Naive thymus-derived CD8-positive, alpha-beta T cell (primary cell): ENCODE data around the gene CACNA1A. TPM values are rescaled to one million over a fixed set of nuclear protein-coding genes. Genes with fewer than 3 reads are reported as not detected.

Experiments used
- ATAC-seq, 2 donors: fragments of 150-1000 bp; cut with Tn5 transposase in 1 of 2; sonication (Bioruptor Pico), chemical (Tn5 transposase) in 1 of 2; 1 replicate in 1 of 2; 2 replicates in 1 of 2; pipeline ENCODE4 v1.10.0; 2021; ENCODE audit warnings: mild to moderate bottlenecking in 2 of 2, moderate library complexity in 2 of 2
- POLR2A ChIA-PET: fragments of 350-600 bp; sonication (Branson Sonifier 250); formaldehyde crosslinking; loops from one replicate; lab custom pipeline; 2021; ENCODE audit warnings: antibody characterized with exemption; lab: Charles Lee
- DNase-seq, 10 donors: peaks; one replicate each; pipeline versions ENCODE4 v3.0.0 to v3.0.0-alpha.2; 2020 to 2022
- H3K27ac Mint-ChIP-seq, 10 donors: one replicate each; pipeline ENCODE4 v1.8.0; 2020 to 2022; ENCODE audit warnings: mild to moderate bottlenecking in 10 of 10, mixed read lengths in 10 of 10, moderate library complexity in 4 of 10, inconsistent platforms in 1 of 10
- H3K27me3 Mint-ChIP-seq, 5 donors: one replicate each; pipeline ENCODE4 v1.8.0; 2021 to 2022; ENCODE audit warnings: mixed read lengths in 5 of 5
- H3K36me3 Mint-ChIP-seq, 3 donors: one replicate each; pipeline ENCODE4 v1.8.0; 2020 to 2022; ENCODE audit warnings: mixed read lengths in 3 of 3, mild to moderate bottlenecking in 2 of 3, inconsistent platforms in 1 of 3
- H3K4me1 Mint-ChIP-seq, 4 donors: one replicate each; pipeline ENCODE4 v1.8.0; 2021 to 2022; ENCODE audit warnings: mixed read lengths in 4 of 4
- H3K4me3 Mint-ChIP-seq, 10 donors: one replicate each; pipeline ENCODE4 v1.8.0; 2020 to 2022; ENCODE audit warnings: mild to moderate bottlenecking in 10 of 10, mixed read lengths in 10 of 10, moderate library complexity in 6 of 10, inconsistent platforms in 1 of 10
- H3K9me3 Mint-ChIP-seq, 9 donors: one replicate each; pipeline ENCODE4 v1.8.0; 2020 to 2022; ENCODE audit warnings: mixed read lengths in 9 of 9, mild to moderate bottlenecking in 3 of 9, inconsistent platforms in 1 of 9, moderate library complexity in 1 of 9
- polyA plus RNA-seq, 3 donors: library from polyadenylated mRNA; unstranded; fragments of 300-500 nt; fragmentation: Illumina TruSeq; gene quantifications; one replicate each; pipeline ENCODE4 v1.2.3, GENCODE V29; 2021
- total RNA-seq, 8 experiments: library from RNA in 2 of 8; stranded (reverse) in 2 of 8; gene quantifications; one replicate each; pipeline ENCODE4 v1.2.3 and lab custom pipeline; 2021 to 2026

The CACNA1A gene
- total and polyA plus RNA-seq, 5 experiments from 2014 or later = 0.09 to 0.60 (median 0.36) TPM

DNA sequence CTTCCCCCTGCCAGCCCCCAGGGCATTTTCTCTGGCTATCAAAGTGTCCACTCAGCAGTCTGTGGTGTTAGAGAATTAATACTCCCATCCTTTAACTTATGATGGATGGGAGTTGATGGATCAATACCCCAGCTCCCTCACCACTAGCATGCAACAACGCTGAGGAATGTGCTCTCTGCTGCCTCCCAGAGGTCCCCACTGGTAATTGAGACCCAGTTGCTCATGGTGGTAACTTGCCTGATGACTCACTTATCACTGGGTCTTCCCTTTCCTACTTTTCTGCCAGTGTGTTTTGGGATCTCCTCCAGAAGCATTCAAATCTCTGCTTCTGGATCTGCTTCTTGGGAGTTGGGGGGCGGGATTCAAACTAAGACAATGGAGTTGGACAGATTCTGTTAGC lies 20.3 kb upstream of the CACNA1A start:
- DNase-seq (no peak), ATAC-seq (no peak)
- Mint-ChIP-seq H3K27ac (no peak overlapping the region), H3K4me1 (no peaks in the 10 kb centered on the region), H3K4me3 (no peak overlapping the region), H3K36me3 (peaks cover 0 to 28% (median 2%) of the 10 kb centered on the region in 3 donors), H3K9me3 (peaks cover 0 to 22% (median 6%) of the 10 kb centered on the region in 9 donors), H3K27me3 (peaks cover 31 to 75% (median 42%) of the 10 kb centered on the region in 5 donors)
- POLR2A ChIA-PET = interaction anchor here (1.1 kb wide), 1 partner anchor 36 kb away, joined by 3 read pairs; no protein-coding TSS in a partner anchor

DNA sequence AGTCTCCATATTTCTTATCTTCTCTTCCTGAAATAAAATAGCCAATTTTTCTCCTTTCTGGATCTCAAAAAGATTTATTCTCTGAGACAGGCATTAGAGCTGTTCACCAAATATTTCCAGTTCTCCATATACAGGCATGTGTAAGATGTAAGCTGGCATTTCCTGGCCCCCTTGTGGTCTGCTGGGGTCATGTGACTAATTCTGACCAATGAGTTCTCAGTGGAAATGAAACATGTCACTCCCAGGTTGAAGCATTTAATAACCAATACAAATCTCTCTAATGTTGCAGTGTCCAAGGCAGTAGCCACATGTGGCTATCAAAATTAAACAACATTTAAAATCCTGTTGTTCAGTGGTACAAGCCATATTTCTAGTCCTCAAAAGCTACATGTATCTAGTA lies 14.8 kb upstream of the CACNA1A start:
- DNase-seq (no peak), ATAC-seq (no peak)
- Mint-ChIP-seq H3K4me3 (no peak overlapping the region), H3K9me3 (peaks cover 0 to 49% (median 29%) of the 10 kb centered on the region in 9 donors), H3K36me3 (peaks cover 0 to 52% (median 0%) of the 10 kb centered on the region in 3 donors), H3K27ac (no peak overlapping the region), H3K4me1 (no peaks in the 10 kb centered on the region), H3K27me3 (peaks cover 22 to 63% (median 32%) of the 10 kb centered on the region in 5 donors)
- POLR2A ChIA-PET = no interaction called here

DNA sequence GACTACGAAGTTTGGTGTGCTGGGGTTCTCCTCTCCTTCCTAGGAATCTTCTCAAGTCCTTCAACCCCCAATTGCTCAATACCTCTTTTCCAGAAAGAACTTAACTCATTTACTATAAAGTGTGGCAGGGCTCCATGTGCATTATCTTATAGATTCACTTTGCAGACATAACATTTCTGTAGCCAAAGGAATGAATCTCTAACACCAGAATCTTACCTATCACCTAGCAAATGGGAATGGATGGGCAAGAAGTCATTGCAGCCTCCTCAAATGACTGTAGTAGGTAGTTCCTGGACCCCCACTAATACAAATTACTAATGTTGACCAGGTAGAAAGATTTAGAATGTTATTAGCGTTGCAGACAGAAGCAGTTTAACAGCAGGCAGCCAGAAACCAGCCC lies 5.7 kb upstream of the CACNA1A start:
- POLR2A ChIA-PET = no interaction called here
- DNase-seq = no peak
- no peak for ATAC-seq
- Mint-ChIP-seq H3K27ac (no peak overlapping the region), H3K4me1 (peaks cover 0 to 2% (median 0%) of the 10 kb centered on the region in 4 donors), H3K4me3 (no peak overlapping the region), H3K9me3 (peaks cover 0 to 8% (median 0%) of the 10 kb centered on the region in 9 donors), H3K36me3 (peaks cover 0 to 5% (median 0%) of the 10 kb centered on the region in 3 donors), H3K27me3 (peaks cover 29 to 60% (median 48%) of the 10 kb centered on the region in 5 donors)

DNA sequence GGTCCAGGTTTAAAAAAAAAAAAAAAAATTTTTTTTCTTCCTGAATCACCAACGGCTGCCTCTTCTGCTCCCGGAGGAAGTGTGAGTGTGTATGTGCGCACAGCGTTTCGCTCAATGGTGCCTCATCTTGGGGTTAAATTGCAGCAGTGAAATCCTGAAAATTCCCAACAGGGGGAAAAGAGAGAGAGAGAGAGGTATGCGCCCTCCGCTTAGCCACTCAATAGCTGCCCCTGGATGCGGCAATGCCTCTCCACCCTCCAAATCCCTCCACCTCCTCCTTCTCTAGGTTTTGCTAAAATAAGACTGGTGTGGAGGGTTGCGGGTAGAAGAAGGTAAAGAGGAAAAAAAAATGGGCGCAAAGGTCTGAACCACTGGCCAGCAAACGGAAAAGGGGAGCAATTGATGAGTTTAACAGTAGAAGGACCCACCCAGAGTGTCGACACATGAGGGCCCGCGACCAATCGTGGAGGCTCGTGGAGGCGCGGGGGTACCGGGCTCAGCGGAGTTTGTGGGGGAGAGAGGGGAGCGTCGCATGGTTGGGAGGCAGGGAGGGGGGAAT lies 853 bp upstream of the CACNA1A start:
- DNase-seq (no peak), ATAC-seq (no peak)
- H3K27me3 Mint-ChIP-seq = peaks cover 38 to 75% (median 63%) of the 10 kb centered on the region in 5 donors
- POLR2A ChIA-PET = no interaction called here
- H3K36me3 Mint-ChIP-seq = peaks cover 0 to 5% (median 0%) of the 10 kb centered on the region in 3 donors
- H3K4me1 Mint-ChIP-seq = peaks cover 0 to 4% (median under 1%) of the 10 kb centered on the region in 4 donors
- H3K9me3 Mint-ChIP-seq = peaks cover 0 to 10% (median 0%) of the 10 kb centered on the region in 9 donors
- H3K27ac Mint-ChIP-seq = peak overlapping the region in 1 of 10 donors; percentile 54
- peak overlapping the region in 5 of 10 donors; percentile 14 to 42 (median 34) for H3K4me3 Mint-ChIP-seq

DNA sequence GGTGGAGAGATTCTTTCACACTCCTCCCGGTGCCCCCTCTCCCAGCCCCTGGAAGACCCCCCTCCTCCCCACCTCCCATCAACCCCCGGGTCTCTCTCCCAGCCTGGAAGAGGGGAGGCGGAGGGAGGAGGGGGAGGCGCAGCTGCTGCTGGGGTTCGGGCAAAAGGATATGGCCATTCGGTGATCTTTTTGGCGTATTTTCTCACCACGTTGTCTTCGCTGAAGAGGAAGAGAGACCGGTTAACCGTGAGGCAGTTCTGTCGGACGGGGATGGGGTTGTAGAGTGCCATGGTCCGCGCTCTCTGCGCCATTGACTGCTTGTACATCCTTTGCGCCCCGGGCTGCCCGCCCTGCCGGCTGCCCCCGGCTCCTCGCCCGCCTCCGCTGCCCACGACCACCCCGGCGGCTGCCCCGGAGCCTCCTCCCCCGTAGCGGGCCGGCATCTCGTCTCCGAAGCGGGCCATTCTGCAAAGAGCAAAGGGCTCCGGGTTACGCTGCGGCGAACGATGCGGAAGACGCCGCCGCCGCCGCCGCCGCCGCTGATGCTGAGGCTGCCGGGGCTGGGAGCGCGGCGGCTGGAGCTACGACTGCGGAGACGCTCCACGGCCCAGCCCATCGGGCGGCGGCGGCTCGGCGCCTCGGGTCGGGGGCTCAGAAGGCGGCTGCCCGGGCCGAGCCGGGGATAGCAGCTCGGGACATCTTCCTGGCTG lies 363 bp downstream of the CACNA1A start:
- peaks cover 0 to 4% (median under 1%) of the 10 kb centered on the region in 4 donors for H3K4me1 Mint-ChIP-seq
- POLR2A ChIA-PET = no interaction called here
- peaks cover 0 to 5% (median 0%) of the 10 kb centered on the region in 3 donors for H3K36me3 Mint-ChIP-seq
- no peak overlapping the region for H3K27ac Mint-ChIP-seq
- H3K9me3 Mint-ChIP-seq = peaks cover 0 to 6% (median 0%) of the 10 kb centered on the region in 9 donors
- peak; percentile 50 to 52 for ATAC-seq
- peaks cover 34 to 74% (median 61%) of the 10 kb centered on the region in 5 donors for H3K27me3 Mint-ChIP-seq
- peak in 4 of 10 donors; percentile 7 to 19 (median 12) for DNase-seq
- H3K4me3 Mint-ChIP-seq = peak overlapping the region in 5 of 10 donors; percentile 18 to 51 (median 37)

DNA sequence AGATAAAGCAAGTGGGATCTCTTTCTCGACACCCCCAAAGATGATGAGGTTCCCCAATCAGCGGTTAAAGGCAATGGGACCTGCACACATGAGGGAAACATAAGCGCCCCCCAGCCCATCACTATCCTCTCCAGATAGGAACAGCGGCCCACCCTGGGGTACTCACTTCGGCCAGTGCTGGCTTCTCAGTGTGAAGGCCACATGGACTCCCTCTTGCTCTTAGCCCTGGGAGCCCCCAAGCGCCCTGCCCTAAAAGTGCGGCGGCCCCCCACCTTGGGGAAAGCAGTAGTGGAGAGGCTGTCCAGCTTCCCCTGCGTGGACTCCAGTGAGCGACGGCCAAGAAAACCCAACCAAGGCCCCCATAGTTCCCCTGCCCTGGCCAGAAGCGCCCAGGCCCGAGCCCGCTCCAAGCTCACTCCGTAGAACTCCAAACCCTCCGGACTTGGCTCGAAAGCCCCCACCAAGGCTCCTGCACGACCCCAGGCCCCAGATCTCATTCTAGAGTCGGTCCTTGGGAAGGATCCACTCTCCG lies 1.0 kb downstream of the CACNA1A start:
- H3K27ac Mint-ChIP-seq = no peak overlapping the region
- H3K27me3 Mint-ChIP-seq = peaks cover 35 to 77% (median 66%) of the 10 kb centered on the region in 5 donors
- peaks cover 0 to 5% (median 0%) of the 10 kb centered on the region in 3 donors for H3K36me3 Mint-ChIP-seq
- H3K4me3 Mint-ChIP-seq = peak overlapping the region in 6 of 10 donors; percentile 33 to 66 (median 46)
- H3K9me3 Mint-ChIP-seq = peaks cover 0 to 6% (median 2%) of the 10 kb centered on the region in 9 donors
- ATAC-seq (no peak), DNase-seq (no peak)
- peaks cover 0 to 4% (median under 1%) of the 10 kb centered on the region in 4 donors for H3K4me1 Mint-ChIP-seq
- POLR2A ChIA-PET = no interaction called here

DNA sequence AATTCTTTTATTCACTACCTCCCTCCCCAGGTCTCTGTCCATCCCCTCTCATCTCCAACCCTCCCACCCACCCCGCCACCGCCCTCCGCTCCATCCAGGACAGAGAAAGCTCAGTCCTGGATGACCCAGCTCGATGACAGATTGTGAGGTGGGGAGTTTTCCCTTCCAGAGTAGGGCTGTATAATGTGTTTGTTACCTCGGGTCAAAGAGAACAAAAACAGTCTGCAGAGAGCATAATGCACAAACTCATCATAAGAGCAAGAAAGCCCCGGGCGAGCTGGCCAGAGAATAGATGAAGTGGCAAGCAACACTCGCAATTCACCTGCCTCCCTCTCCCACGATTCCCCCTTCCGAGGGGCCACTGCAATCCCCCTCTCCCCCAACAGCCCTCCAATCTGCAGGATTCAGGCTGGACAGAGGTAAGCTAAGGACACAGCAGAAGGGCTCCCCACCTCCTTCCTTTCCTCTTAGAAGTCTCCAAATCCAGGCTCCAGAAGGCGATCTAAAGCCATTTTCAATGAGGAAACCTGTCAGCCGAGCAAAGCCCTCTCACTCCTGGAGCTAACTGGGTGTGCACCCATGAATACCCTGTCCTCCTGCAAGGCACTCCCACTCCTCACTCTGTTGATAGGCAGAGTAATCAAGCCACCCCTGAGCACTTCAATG lies 2.6 kb downstream of the CACNA1A start:
- Mint-ChIP-seq H3K9me3 (peaks cover 0 to 6% (median 0%) of the 10 kb centered on the region in 9 donors), H3K27ac (no peak overlapping the region), H3K27me3 (peaks cover 28 to 66% (median 53%) of the 10 kb centered on the region in 5 donors), H3K4me1 (peaks cover 0 to 4% (median under 1%) of the 10 kb centered on the region in 4 donors), H3K4me3 (no peak overlapping the region), H3K36me3 (no peaks in the 10 kb centered on the region)
- no peak for DNase-seq
- POLR2A ChIA-PET = no interaction called here
- no peak for ATAC-seq

DNA sequence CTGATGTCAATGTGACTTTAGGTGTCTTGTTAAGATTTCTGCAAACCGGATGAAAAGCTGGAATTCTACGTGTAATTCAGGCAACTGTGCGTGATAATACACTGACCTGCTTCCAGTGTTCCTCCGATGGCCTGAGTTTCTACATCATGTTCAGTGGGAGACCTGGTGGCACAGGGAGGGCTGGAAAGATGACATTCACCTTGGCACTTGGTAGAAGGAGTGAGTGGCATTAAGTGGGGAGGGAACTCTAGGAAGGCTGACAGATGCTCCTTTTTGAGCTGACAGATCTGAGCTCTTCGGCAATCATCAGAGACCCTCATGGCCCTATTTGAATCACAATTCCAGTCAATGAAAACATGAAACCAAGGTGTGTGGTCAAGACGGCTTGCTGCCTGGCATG lies 4.0 kb downstream of the CACNA1A start:
- Mint-ChIP-seq H3K36me3 (no peaks in the 10 kb centered on the region), H3K27ac (no peak overlapping the region), H3K4me1 (peaks cover 0 to 4% (median under 1%) of the 10 kb centered on the region in 4 donors), H3K27me3 (peaks cover 21 to 56% (median 44%) of the 10 kb centered on the region in 5 donors), H3K4me3 (no peak overlapping the region), H3K9me3 (peaks cover 0 to 6% (median 0%) of the 10 kb centered on the region in 9 donors)
- POLR2A ChIA-PET = no interaction called here
- ATAC-seq = no peak
- no peak for DNase-seq

DNA sequence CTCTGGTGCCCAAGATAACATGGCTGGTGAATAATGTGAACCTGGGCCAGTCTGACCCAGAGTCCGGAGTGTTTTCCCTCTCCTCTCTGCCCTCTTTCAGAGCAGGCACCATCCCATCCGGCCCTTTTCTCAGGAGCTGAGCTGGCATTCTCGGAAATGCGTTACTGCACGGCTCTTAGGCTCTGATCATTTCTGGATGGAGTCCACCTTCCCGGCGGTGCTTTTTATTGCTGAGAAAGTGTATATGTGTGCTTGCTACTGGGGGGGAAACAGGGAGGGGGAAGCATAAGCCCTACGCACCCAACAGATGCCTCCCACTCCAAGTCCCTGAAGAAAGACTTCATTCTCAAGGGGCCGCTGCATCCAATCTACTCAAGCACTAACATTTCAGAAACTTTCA lies 6.6 kb downstream of the CACNA1A start:
- Mint-ChIP-seq H3K27me3 (peaks cover 23 to 64% (median 49%) of the 10 kb centered on the region in 5 donors), H3K4me1 (no peaks in the 10 kb centered on the region), H3K4me3 (no peak overlapping the region), H3K27ac (no peak overlapping the region), H3K36me3 (no peaks in the 10 kb centered on the region), H3K9me3 (peaks cover 0 to 10% (median 3%) of the 10 kb centered on the region in 9 donors)
- DNase-seq (no peak), ATAC-seq (no peak)
- POLR2A ChIA-PET = no interaction called here

DNA sequence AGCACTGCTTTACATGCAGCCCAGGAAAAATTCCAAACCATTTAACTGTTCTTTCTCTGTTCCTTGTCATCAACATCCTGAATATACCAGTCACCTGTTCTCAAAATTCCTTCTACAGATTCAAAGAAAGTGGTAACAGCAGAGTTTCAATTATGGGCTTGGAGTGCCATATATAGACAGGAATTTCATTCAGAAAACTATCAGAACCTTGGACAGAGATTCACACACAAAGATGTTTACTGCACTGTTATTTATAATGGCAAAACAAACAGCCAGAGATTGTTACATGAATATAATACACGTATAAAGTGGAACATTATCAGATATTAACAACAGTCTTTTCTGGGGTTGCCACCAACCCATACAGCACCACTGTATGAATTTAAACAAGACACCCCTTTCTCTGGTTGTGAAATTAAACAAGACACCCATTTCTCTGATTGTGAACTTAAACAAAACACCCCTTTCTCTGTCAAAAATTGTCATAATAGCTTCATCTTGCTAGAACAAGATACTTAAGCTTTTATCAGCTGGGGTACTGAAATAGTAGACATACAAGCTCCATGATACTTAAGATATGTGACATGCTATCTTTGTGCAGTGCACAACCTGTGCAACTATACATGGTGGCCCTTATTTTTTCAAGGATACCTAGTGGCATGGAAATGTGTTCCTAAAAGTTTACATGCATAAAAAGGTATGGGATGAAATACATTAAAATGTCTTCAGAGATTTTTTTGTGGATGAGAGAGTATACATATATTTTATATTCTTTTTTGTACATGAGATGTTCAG lies 12.6 kb downstream of the CACNA1A start:
- H3K27me3 Mint-ChIP-seq = peaks cover 31 to 75% (median 46%) of the 10 kb centered on the region in 5 donors
- H3K4me3 Mint-ChIP-seq = no peak overlapping the region
- peaks cover 0 to 14% (median 0%) of the 10 kb centered on the region in 3 donors for H3K36me3 Mint-ChIP-seq
- no peak for DNase-seq
- ATAC-seq = no peak
- no peak overlapping the region for H3K27ac Mint-ChIP-seq
- H3K9me3 Mint-ChIP-seq = peaks cover 0 to 14% (median 8%) of the 10 kb centered on the region in 9 donors
- POLR2A ChIA-PET = interaction anchor here (0.6 kb wide), 1 partner anchor 14 kb away, joined by 3 read pairs; no protein-coding TSS in a partner anchor
- no peaks in the 10 kb centered on the region for H3K4me1 Mint-ChIP-seq

DNA sequence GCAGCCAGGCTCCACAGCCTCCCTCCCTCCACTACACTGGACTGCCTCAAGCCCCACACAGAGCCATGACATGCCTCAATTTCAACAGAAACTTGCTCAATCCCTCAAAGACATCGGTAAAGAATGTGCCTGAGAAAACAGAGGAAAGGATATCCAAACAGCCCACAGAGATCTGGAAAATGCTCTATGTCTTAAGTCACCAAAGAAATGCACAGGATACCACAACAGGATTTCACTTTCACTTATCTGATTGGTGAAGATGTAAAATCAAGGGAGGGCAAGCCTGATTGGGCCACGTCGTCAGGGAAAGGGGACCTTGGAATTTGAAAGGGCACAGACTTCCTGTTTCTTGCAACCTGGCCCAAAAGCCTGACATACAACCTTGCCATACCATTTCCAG lies 14.2 kb downstream of the CACNA1A start:
- DNase-seq (no peak), ATAC-seq (no peak)
- H3K27me3 Mint-ChIP-seq = peaks cover 35 to 79% (median 46%) of the 10 kb centered on the region in 5 donors
- H3K4me3 Mint-ChIP-seq = no peak overlapping the region
- no peaks in the 10 kb centered on the region for H3K4me1 Mint-ChIP-seq
- H3K27ac Mint-ChIP-seq = no peak overlapping the region
- POLR2A ChIA-PET = no interaction called here
- peaks cover 0 to 14% (median 8%) of the 10 kb centered on the region in 9 donors for H3K9me3 Mint-ChIP-seq
- peaks cover 0 to 14% (median 0%) of the 10 kb centered on the region in 3 donors for H3K36me3 Mint-ChIP-seq
